Stimulated activated CD8-positive, alpha-beta memory T cell treated with anti-CD3 and anti-CD28 coated beads, Interleukin-7, amount 100 ng/mL, for 24 hours (primary cell): ENCODE results near the gene EDIL3.

Experiments
- DNase-seq: peaks from one replicate; pipeline ENCODE4 v3.0.0-alpha.2; 2020; ENCODE audit warnings: low read depth

The EDIL3 gene

GRCh38 chr5:84384604-84385575 is at the start of gene EDIL3:
Gene EDIL3 (minus strand): TSS chr5:84384880. CDS start chr5:84384374, 506 bp downstream.
- DNase-seq = no peak

GRCh38 chr5:84433461-84433860 is 48.8 kb upstream of the EDIL3 start:
- DNase-seq = no peak

GRCh38 chr5:84430863-84431663 is 46.4 kb upstream of the EDIL3 start:
- DNase-seq = no peak

GRCh38 chr5:84430079-84430478 is 45.4 kb upstream of the EDIL3 start:
- DNase-seq = no peak

- no peak for DNase-seq
Observed at GRCh38 chr5:84425365-84425881, 40.7 kb upstream of the EDIL3 start.

GRCh38 chr5:84419742-84420141 is 35.1 kb upstream of the EDIL3 start:
- no peak for DNase-seq

GRCh38 chr5:84411832-84412605 is 27.3 kb upstream of the EDIL3 start:
- DNase-seq = no peak

- DNase-seq = no peak
Observed at GRCh38 chr5:84406111-84406510, 21.4 kb upstream of the EDIL3 start.

- no peak for DNase-seq
Observed at GRCh38 chr5:84403773-84404172, 19.1 kb upstream of the EDIL3 start.

GRCh38 chr5:84397385-84397784 is 12.7 kb upstream of the EDIL3 start:
- no peak for DNase-seq

GRCh38 chr5:84393969-84394368 is 9.3 kb upstream of the EDIL3 start:
- DNase-seq = no peak

- no peak for DNase-seq
Observed at GRCh38 chr5:84392836-84393235, 8.2 kb upstream of the EDIL3 start.

GRCh38 chr5:84385705-84386104 is 1.0 kb upstream of the EDIL3 start:
- no peak for DNase-seq

GRCh38 chr5:84383816-84384603 is 670 bp downstream of the EDIL3 start:
- DNase-seq = no peak

- no peak for DNase-seq
Observed at GRCh38 chr5:84383296-84383815, 1.3 kb downstream of the EDIL3 start.

GRCh38 chr5:84382363-84383295 is 2.1 kb downstream of the EDIL3 start:
- no peak for DNase-seq

- DNase-seq = no peak
Observed at GRCh38 chr5:84381502-84382362, 2.9 kb downstream of the EDIL3 start.

- DNase-seq = no peak
Observed at GRCh38 chr5:84379749-84380148, 4.9 kb downstream of the EDIL3 start.

- DNase-seq = no peak
Observed at GRCh38 chr5:84378961-84379360, 5.7 kb downstream of the EDIL3 start.
